NCI-H2081 (cell line): ENCODE measurements around the gene CWC22.
A peak's percentile ranks its signal among the peaks of the same experiment; 100 is the strongest.
"Not testable (repeated sequence)": the region's sequence is repeated elsewhere in the genome, so short reads cannot be mapped to it uniquely, and the experiment has no call there.

ENCODE experiments used
- DNase-seq, 2 experiments: peaks; one replicate each; lab custom pipeline; 2025; lab: John Stamatoyannopoulos, UW

CWC22 gene

GRCh38 chr2:180006781-180007579, at the start of gene CWC22:
CWC22 (minus strand) TSS chr2:180007297; CDS start chr2:179993341, 13,956 bp downstream.
- peak; percentile 87 to 94 for DNase-seq

DNA sequence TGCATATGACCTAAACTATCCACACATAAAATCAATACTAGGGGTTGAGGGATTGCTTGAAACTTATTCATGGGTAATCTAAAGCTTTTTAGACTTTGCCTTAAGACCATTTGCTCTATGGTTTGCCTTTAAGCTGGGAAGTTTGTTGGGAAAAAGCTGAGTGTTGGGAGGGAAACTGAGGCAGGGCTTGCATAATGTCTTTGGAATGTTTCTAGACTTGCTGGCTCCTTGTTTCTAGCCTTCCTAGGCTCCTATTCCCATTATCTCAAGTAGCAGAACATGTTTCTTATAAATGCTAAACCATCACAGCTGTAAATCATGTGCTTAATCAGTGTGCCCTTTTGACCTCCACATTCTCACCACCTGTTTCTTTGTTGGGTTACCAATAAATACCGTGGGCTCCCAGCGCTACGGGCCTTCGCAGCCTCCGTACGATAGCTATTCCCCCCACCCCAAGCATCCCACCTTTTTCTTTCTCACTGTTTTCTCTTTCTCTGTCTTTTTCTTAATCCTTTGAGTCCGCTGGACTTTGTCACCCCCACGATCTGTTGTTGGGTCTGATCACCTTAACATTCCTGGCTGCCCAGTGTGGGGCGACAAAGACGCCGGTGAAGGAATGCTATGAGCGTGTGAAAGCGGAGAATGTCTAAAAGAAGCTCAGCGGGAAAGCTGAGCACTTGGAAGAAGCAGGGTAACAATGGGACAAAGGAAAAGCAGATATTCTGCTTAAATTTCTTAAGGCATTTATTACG, 49.4 kb upstream of the CWC22 start:
- no peak for DNase-seq

GRCh38 chr2:180054576-180054975, 47.5 kb upstream of the CWC22 start:
- not testable (repeated sequence) for DNase-seq

- DNase-seq: no peak
These were observed 43.1 kb upstream of the CWC22 start for GRCh38 chr2:180050246-180050645.

GRCh38 chr2:180048251-180048650, 41.2 kb upstream of the CWC22 start:
- DNase-seq: no peak

DNA sequence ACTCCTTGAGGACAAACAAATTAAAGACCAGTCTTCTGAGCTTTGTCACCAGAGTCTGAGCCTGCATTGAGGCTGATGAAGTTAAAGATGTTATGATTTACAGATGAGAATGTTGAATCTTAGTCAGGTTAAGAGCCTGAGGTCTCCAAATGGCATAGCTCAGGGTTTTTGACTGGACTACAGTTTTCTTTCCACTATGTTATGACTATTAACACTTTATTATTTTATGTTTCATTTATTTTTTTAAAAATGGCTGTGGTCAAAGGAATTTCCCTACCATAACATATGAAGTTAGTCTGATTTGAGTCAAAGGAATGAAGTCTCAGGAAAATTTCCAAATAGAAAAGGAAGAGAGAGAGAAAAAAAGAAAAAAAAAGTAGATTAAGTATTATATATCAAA, 39.7 kb upstream of the CWC22 start:
- DNase-seq: no peak

DNA sequence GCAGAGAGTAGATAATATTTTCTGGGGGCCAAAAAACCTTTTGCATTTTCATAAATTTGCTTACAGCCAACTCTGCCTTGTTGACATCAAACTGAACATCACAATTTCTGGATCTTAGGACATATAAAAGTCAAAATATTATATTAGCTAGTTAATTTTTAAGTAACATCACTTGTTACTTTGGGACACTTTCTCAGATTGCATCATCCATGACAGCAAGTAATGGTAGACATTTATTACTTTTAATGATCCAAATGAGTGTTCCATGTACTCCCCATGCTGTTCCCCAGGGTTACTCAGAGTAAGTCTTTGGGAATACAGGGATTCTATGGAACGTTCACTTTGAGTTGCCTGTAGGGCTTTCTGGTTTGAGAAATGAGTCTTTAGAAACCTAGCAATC, 39.1 kb upstream of the CWC22 start:
- no peak for DNase-seq

- DNase-seq: no peak
These were observed 33.2 kb upstream of the CWC22 start for GRCh38 chr2:180040146-180040925.

- no peak for DNase-seq
These were observed 31.9 kb upstream of the CWC22 start for GRCh38 chr2:180038997-180039396.

GRCh38 chr2:180033993-180034894, 27.1 kb upstream of the CWC22 start:
- DNase-seq: peak; percentile 50 to 71

DNA sequence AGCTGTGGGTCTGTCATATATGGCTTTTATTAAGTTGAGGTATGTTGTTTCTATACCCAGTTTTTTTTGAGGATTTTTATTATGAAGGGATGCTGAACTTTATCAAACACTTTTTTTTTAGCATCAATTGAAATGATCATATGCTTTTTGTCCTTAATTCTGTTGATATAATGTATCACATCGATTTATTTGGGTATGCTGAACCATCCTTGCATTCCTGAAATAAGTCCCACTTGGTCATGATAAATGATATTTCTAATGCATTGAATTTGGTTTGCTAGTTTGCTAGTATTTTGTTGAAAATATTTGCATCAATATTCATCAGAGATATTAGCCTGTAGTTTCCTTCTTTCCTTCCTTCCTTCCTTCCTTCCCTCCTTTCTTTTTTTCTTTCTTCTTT, 22.5 kb upstream of the CWC22 start:
- DNase-seq: no peak

DNA sequence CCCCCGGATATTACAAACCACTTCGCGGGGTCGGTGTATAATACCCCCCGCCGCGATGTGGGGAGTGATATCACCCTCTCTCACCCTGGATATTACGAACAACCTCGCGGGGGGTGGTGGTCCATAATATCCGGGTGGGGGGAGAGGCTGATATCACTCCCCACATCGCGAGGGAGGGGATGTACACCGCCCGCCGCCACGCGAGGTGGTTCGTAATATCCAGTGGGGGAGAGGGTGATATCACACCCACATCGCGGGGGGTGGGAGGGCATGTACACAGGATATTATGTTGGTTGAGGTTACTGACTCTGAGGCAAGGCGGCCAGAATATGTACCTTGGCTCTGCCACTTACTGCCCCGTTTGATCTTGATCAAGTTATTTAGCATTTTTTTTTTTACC, 14.8 kb upstream of the CWC22 start:
- peak in 1 of 2 experiments; percentile 31 for DNase-seq

GRCh38 chr2:180017784-180018183, 10.7 kb upstream of the CWC22 start:
- no peak for DNase-seq

GRCh38 chr2:180016937-180017336, 9.8 kb upstream of the CWC22 start:
- DNase-seq: no peak

- no peak for DNase-seq
These were observed 9.0 kb upstream of the CWC22 start for GRCh38 chr2:180015951-180016709.

DNA sequence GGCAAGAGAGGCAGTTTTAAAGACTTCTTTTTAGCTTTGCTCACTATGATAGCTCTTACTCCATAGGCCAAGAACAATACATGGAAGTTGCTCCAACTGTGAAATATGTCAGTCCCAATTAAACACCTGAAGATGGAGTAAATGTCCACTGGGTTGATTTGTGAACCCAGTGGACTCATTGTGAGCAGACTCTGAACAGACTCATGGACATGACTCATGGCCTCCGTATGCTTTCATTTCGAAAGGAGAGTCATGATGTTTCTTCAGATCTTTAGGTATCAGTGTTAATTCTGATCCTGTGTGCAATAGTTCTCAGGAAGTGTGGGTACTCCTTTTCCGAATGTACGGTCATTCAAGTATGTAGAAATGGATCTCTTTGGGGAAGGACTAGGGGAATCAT, 5.4 kb upstream of the CWC22 start:
- no peak for DNase-seq

GRCh38 chr2:180010701-180011100, 3.6 kb upstream of the CWC22 start:
- no peak for DNase-seq

DNA sequence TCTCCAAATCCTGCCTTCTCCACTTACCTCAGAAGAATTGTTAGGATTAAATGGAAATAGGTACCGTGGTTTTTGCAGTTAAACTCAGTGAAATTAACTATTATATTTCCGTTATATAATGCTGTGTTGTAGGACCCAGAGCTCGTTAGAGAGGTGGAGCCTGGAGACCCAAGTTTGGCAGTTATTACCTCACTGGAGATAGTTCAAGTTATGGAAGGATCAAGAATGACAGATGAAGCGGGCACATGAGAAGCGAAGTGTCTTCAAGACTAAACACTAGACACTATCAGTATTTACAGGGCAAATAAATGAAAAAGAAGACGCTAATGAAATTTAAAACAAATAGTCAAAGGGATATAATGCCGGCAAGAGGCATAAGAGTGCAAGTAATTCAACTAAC, 866 bp downstream of the CWC22 start:
- no peak for DNase-seq

DNA sequence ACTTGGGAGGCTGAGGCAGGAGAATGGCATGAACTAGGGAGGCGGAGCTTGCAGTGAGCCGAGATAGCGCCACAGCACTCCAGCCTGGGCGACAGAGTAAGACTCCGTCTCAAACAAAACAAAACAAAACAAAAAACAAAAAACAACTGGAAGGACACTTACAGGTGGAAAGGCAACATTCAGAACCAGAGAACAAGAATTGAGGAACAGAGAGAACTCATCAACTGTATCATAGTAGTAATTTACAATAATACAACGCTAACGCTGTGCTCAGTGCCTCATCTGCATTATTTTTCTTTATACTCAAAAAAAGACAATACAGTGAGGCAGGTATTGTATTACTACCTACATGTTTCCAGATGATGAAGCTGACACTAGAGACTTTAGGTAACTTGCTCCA, 1.6 kb downstream of the CWC22 start:
- DNase-seq: not testable (repeated sequence)

DNA sequence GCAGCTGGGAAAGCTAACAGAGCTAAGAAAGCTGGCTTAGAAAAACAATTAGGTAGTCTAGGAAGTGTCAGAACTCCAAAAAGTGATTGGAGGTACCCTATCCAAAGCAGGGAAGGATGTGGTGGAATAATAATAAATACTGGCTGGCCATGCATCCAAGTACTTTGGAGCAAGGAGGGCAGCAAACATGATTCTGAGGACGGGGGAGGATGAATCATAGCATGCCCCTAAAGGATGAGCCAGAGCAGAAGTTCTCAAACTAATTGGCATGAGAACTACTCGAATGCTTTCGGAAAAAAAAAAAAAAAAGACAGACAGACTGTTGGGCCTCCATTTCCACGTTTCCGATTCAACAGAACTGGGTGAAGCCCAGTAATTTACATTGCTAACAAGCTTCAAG, 2.4 kb downstream of the CWC22 start:
- DNase-seq: no peak

DNA sequence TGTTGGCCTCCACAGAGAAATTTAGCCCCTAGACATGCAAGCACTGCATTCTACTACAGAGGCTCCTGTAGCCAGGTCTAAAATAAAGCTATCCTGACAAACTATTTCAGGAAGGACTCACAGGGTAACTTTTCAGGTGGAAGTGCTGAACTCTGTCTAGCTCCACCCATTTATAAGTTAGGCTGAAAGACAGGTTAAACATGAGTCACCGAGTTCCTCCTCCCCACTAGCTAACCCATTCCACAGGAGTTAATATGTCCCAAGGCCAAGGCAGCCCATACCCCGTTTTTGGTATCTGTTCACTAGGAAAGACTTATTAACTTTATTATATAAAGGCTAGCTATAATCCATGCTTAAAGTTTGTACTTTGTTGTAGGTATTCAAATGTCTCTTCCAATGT, 3.5 kb downstream of the CWC22 start:
- DNase-seq: no peak
